HG02571 (cell line): ENCODE data around the gene C12orf57.

Experiments
- ATAC-seq: cut with Tn5 transposase; IDR thresholded peaks from one replicate; pipeline ENCODE4 v1.9.1; 2021; ENCODE audit warnings: mild to moderate bottlenecking, moderate library complexity; ENCODE audit not compliant: unreplicated experiment

The C12orf57 gene

GRCh38 chr12:6987956-6988553, 44.2 kb downstream of the C12orf57 start:
- ATAC-seq: no peak
